G401.6 (cell line): ENCODE results near the gene DDR1.
"Not testable (repeated sequence)": the region's sequence is repeated elsewhere in the genome, so short reads cannot be mapped to it uniquely, and the experiment has no call there.

Source experiments
- FAIRE-seq: peaks from 2 replicates; lab custom pipeline; 2012; peaks lifted over from hg19 to GRCh38; lab: Jason Lieb, UNC

Gene DDR1

DNA sequence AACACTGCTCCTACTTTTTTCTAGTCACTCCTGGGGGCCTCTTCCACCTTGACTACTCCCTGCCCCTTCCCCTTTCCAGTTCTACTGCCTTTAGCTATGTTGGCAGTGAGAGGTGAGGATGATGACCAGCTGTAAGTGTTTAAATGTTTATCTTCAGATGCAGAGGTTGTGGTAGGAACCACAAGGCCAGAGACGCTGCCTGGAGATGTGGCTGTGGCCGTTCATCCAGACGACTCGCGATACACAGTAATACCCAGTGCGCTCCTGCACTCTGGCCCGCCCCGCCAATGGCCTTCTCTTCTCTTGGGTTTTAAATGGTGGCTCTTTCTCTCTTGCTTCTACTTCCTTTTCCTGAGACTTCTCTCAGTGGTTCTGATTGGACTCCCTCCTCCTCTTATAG lies 34.4 kb downstream of the DDR1 start:
- FAIRE-seq, result no peak

- no peak for FAIRE-seq
These were observed 38.1 kb downstream of the DDR1 start for GRCh38 chr6:30922447-30922852.

- FAIRE-seq, result not testable (repeated sequence)
These were observed 39.8 kb downstream of the DDR1 start for GRCh38 chr6:30924040-30924627.

GRCh38 chr6:30926644-30927043 lies 42.3 kb downstream of the DDR1 start:
- no peak for FAIRE-seq

GRCh38 chr6:30927080-30927479 lies 42.8 kb downstream of the DDR1 start:
- FAIRE-seq, result not testable (repeated sequence)

GRCh38 chr6:30928677-30929076 lies 44.4 kb downstream of the DDR1 start:
- no peak for FAIRE-seq

DNA sequence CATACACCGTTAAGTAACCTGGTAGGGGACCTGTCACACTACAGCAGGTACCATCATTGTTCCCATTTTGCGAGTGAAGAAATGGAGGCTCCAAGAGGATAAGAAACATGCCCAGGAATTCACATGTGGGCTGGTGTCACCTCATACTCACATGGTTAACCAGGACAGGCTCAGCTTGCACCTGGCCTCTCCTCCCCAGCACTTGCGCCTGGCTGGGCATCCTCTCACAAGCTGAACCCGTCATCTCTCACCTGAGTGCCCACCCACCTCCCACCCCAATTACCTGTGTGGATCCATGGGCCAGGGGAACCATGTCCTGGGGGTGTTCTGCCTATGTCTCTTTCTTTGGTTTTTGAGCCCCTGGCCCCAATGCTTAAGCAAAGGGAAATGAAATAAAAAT lies 46.2 kb downstream of the DDR1 start:
- FAIRE-seq, result no peak

DNA sequence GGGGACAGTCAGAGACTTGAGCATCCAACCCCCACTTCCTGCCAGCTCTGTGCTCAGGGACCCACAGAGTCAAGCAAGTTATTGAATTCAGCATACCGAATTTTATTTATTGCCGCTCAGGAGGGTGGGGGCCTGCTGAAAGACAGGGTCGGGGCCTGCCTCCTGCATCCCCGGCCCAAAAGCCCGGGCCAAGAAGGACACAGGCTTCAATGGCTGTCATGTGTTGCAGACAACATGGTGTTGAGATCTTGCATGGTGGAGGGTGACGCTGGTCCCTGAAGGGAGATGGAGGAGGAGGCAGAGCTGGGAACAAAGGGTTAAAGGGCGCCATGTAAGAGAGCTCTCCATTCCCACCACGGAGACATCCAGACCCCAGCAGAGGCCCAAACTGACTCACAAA lies 47.0 kb downstream of the DDR1 start:
- no peak for FAIRE-seq

GRCh38 chr6:30931969-30932645 lies 47.8 kb downstream of the DDR1 start, which contains the start of gene SFTA2:
Gene SFTA2, minus strand, starts transcription at chr6:30932170. Its CDS starts 74 bp downstream, at chr6:30932096.
- FAIRE-seq, result no peak

DNA sequence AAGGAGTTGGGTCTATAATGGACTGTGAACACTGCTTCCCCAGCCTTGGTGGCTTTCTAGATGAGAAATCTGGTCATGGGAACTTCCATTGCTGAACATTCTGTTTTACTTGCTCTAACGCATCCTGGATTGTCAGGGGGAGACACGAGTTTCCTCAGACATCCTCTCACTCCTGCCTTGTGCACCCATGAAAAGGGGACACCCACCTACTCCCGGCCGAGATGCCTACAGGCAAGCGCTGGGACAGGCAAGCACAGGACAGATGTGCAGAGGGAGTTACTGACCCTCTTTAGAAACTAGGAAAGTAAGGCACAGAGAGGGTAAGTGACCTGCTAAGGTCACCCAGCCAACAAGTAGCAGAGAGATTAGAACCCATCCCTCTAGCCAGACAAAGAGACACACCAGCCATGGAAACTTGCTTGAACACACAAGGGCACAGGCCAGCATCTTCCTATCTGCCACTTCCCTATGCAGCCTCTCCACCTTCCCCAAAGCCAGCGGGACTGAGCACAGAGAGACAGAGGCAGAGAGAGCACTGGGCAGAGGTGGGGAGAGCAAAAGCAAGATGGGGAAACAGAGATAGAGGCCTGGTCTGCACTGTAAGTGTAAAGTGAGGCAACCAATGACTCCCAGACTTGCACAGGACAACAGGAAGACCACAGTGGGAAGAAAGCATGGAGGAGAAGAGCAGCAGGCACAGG lies 48.5 kb downstream of the DDR1 start:
- FAIRE-seq, result no peak

GRCh38 chr6:30935018-30935417 lies 50.7 kb downstream of the DDR1 start:
- no peak for FAIRE-seq

DNA sequence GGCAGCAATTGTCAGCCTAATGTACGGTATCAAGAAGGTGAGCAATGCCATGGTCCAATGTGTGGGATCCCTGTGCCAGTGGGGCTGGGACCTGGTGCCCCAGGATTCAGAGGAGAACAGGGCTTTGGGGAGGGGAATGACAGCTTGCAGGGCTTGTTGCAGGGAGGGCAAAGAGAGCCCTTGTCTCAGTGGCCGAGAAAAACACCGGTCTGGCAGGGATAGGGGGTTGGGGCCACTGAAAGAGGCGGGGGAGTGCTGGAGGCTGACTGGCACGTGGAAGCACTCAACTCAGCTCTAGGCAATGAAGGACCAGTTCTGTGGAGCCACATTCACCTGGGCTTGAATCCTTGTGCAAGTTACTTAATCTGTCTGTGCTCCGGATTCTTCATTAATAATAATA lies 52.9 kb downstream of the DDR1 start:
- FAIRE-seq, result no peak

DNA sequence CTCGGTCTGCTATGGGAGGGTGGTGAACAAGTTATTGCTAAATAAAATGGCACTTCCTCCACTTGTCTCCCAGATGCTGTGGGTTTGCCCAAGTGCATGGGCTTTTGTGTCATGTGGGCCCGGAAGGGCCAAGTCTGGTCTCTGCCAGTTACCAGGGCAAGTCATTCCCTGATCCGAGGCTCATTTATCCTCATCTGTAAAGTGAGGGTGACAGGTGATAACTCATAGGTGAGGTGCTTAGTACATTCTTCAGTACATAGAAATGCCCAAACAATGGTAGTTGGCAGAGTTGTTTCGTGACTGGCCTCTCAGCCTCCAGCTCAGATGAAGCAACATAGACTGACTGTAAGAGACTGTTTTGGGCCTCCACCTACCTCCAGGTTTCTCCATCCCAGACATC lies 54.4 kb downstream of the DDR1 start:
- no peak for FAIRE-seq

- no peak for FAIRE-seq
These were observed 55.2 kb downstream of the DDR1 start for GRCh38 chr6:30939473-30939872.

- no peak for FAIRE-seq
These were observed 56.2 kb downstream of the DDR1 start, which contains the start of gene MUCL3 for GRCh38 chr6:30940361-30940986. Gene MUCL3, plus strand, starts transcription at chr6:30940973. Its CDS starts 27 bp downstream, at chr6:30941000.

DNA sequence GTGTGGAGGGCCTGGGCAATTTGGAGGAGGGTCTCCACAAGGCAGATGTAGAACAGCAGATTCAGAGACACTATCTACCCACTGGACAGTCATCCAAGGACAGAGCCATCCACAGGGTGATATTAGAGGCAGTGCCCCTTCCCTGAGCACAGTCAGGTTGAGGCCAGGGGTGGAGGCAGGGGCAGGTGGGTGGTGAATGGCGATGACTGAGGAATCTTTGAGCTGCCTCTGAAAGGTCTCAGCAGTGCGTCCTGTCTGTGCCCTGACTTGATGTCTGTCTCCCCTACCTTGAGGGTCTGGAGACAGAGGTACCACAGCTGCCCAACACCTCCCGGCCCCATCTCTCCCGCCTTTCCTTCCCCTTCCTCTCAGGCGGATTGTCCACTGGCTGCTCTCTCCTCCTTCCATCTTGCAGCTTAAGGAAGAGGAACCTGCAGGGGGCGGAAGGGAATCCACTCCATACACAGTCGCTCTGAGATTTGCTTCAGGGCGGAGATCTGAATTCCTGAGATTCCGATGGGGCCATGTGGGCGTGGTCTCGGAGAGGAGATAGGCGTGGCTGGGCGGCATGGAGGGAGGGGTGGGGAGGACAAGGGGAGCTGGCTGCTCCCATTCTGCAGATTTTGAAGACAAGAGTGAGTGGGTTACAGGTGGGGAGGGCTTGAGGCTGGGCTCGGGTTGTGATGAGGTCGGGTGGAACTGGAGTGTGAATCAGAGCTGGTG lies 58.2 kb downstream of the DDR1 start:
- no peak for FAIRE-seq

- FAIRE-seq, result no peak
These were observed 59.7 kb downstream of the DDR1 start for GRCh38 chr6:30944051-30944450.

- no peak for FAIRE-seq
These were observed 61.0 kb downstream of the DDR1 start for GRCh38 chr6:30945281-30945680.

DNA sequence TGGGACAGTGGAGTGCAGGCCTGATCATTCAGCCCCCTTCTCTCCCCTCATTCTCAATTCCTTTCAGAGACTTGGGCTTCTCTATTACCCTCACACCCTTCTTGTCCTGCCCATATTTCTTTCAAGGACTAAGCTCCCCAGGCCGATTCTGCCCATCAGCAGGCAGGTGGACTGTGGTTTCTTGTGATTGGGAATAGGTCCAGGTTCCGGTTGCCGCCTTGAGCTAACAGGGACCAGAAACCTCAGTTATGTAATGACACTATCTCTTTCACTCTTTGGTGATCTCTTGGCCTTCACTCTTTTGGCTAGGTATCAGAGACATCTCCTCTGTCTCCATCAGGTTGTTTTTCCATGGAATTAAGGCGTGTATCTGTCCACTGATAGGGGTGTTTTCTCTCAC lies 62.9 kb downstream of the DDR1 start:
- FAIRE-seq, result no peak

GRCh38 chr6:30948811-30949210 lies 64.5 kb downstream of the DDR1 start:
- FAIRE-seq, result no peak
